ENCODE measurements around the gene GAL3ST1. TPM values are rescaled to one million over a fixed set of nuclear protein-coding genes. Genes with fewer than 3 reads are reported as not detected.
"Not testable (repeated sequence)": the region's sequence is repeated elsewhere in the genome, so short reads cannot be mapped to it uniquely, and the experiment has no call there.

Gene GAL3ST1
- total RNA-seq, 1 experiment from 2014 or later = 2.1 TPM

- BruUV-seq (replicated peaks) = no TSS peak
Measured at GRCh38 chr22:30568137-30568805, 6.2 kb downstream of the GAL3ST1 start.

DNA sequence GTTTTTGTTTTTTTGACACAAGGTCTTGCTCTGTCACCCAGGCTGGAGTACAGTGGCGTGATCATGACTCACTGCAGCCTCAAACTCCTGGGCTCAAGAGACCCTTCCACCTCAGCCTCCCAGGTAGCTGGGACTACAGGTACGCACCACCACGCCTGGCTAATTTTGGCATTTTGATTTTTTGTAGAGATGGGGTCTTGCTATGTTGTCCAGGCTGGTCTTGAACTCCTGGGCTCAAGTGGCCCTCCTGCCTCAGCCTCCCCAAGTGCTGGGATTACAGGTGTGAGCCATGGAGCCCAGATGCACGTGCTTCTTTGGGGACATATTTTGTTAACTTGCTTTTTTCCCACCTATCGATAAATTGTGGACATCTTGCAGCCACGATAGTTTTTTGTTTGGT is 7.2 kb downstream of the GAL3ST1 start:
- H3K9me3 ChIP-seq (ENCODE audit: control insufficient read depth in 1 of 2, insufficient read depth in 1 of 2, low read depth in 1 of 2, low read length in 2 of 2); H3K9ac ChIP-seq (ENCODE audit: low read length); H3K27ac ChIP-seq (ENCODE audit: low read depth, low read length); BruUV-seq (replicated peaks); POLR2A ChIA-PET; DNase-seq (ENCODE audit: low read depth, low spot score); RAD21 ChIA-PET (ENCODE audit: low non-redundant PET in 1 of 2, low total read pairs in 2 of 2, uncharacterized antibody in 2 of 2, unreplicated experiment in 2 of 2); H2AFZ ChIP-seq (ENCODE audit: low read depth, low read length, poor library complexity, severe bottlenecking); H3K4me3 ChIP-seq (replicated peaks in 1 of 2; ENCODE audit: low read depth in 1 of 2, low read length in 2 of 2); H3K36me3 ChIP-seq (ENCODE audit: control insufficient read depth in 1 of 2, insufficient read depth in 2 of 2, low read length in 2 of 2); ATAC-seq; H3K9me2 ChIP-seq (ENCODE audit: insufficient read depth); H3K4me2 ChIP-seq (ENCODE audit: low read length); H3K27me3 ChIP-seq (ENCODE audit: insufficient read depth, low read length); H4K20me1 ChIP-seq (ENCODE audit: insufficient read depth); intact Hi-C loops (cut with micrococcal nuclease); CTCF ChIA-PET; H3K79me2 ChIP-seq (ENCODE audit: insufficient read depth, low read length): not testable (repeated sequence)
- peaks cover 7 to 19% of the 10 kb centered on the region in 2 experiments; a peak in 3 of 4 replicates for H3K4me1 ChIP-seq (ENCODE audit: control insufficient read depth in 1 of 2, insufficient read depth in 2 of 2, low read length in 2 of 2)

More at GRCh38 chr22:30568137-30568805, 6.2 kb downstream of the GAL3ST1 start:
- ATAC-seq = no peak
- TF ChIP-seq YY1 (IDR thresholded peaks at IDR 0.05; ENCODE audit: extremely low read depth, insufficient replicate concordance, low read depth, low read length) = no peak
- TF ChIP-seq ZFX (IDR thresholded peaks at IDR 0.05) = no peak
- TF ChIP-seq POLR2A (IDR thresholded peaks at IDR 0.05; ENCODE audit: borderline replicate concordance, extremely low read depth, insufficient read depth, insufficient read length) = no peak
- no peak for TF ChIP-seq EGR1 (IDR thresholded peaks at IDR 0.05; ENCODE audit: low read depth)
- TF ChIP-seq SRF (IDR thresholded peaks at IDR 0.05; ENCODE audit: low read depth) = no peak
- no peaks in the 10 kb centered on the region; the same call in 1 of the 2 replicates for H3K27me3 ChIP-seq (ENCODE audit: insufficient read depth, low read length)
- no peak overlapping the region for H3K4me2 ChIP-seq (ENCODE audit: low read length)
- no peak overlapping the region for H3K9ac ChIP-seq (ENCODE audit: low read length)
- peaks cover 5 to 23% of the 10 kb centered on the region in 2 experiments; a peak in 3 of 4 replicates for H3K4me1 ChIP-seq (ENCODE audit: control insufficient read depth in 1 of 2, insufficient read depth in 2 of 2, low read length in 2 of 2)
- no peaks in the 10 kb centered on the region for H3K36me3 ChIP-seq (ENCODE audit: control insufficient read depth in 1 of 2, insufficient read depth in 2 of 2, low read length in 2 of 2)
- no peak overlapping the region for H3K4me3 ChIP-seq (replicated peaks in 1 of 2; ENCODE audit: low read depth in 1 of 2, low read length in 2 of 2)
- no peak overlapping the region for H2AFZ ChIP-seq (ENCODE audit: low read depth, low read length, poor library complexity, severe bottlenecking)
- CTCF ChIA-PET = no interaction called here
- DNase-seq (ENCODE audit: low read depth, low spot score) = no peak
- intact Hi-C loops (cut with micrococcal nuclease) = no loop called here
- POLR2A ChIA-PET = no interaction called here
- no peaks in the 10 kb centered on the region for H3K9me3 ChIP-seq (ENCODE audit: control insufficient read depth in 1 of 2, insufficient read depth in 1 of 2, low read depth in 1 of 2, low read length in 2 of 2)
- RAD21 ChIA-PET (ENCODE audit: low non-redundant PET in 1 of 2, low total read pairs in 2 of 2, uncharacterized antibody in 2 of 2, unreplicated experiment in 2 of 2) = no interaction called here
- no peaks in the 10 kb centered on the region for H4K20me1 ChIP-seq (ENCODE audit: insufficient read depth)
- H3K27ac ChIP-seq (ENCODE audit: low read depth, low read length) = no peak overlapping the region
- no peaks in the 10 kb centered on the region for H3K9me2 ChIP-seq (ENCODE audit: insufficient read depth)
- no peaks in the 10 kb centered on the region for H3K79me2 ChIP-seq (ENCODE audit: insufficient read depth, low read length)
